Activated T-cell treated with anti-CD3 and anti-CD28 coated beads, Interleukin-2, amount 50 U/mL, for 72 hours (primary cell): Measurements from ENCODE around the gene NLRP3. TPM values are rescaled to one million over a fixed set of nuclear protein-coding genes. Genes with fewer than 3 reads are reported as not detected.
"Not testable (repeated sequence)": the region's sequence is repeated elsewhere in the genome, so short reads cannot be mapped to it uniquely, and the experiment has no call there.

Experiments
- ATAC-seq, 2 donors: fragments of 150-1000 bp; cut with Tn5 transposase; replicated peaks in 1 of 2; 2 replicates each; pipeline ENCODE4 v1.10.0; 2021; ENCODE audit warnings: moderate library complexity in 2 of 2, mild to moderate bottlenecking in 1 of 2
- DNase-seq, 2 donors: peaks; one replicate each; pipeline ENCODE4 v3.0.0; 2021 to 2022; ENCODE audit warnings: mixed read lengths in 1 of 2
- H3K27ac Mint-ChIP-seq: one replicate; pipeline ENCODE4 v1.8.0; 2022; ENCODE audit warnings: mild to moderate bottlenecking, moderate library complexity, mixed read lengths
- H3K27me3 Mint-ChIP-seq: one replicate; pipeline ENCODE4 v1.8.0; 2022; ENCODE audit warnings: low read depth, mixed read lengths
- H3K36me3 Mint-ChIP-seq, 2 donors: one replicate each; pipeline ENCODE4 v1.8.0; 2022; ENCODE audit warnings: mixed read lengths in 2 of 2, mild to moderate bottlenecking in 1 of 2; ENCODE audit not compliant: insufficient read depth in 2 of 2
- H3K4me1 Mint-ChIP-seq: one replicate; pipeline ENCODE4 v1.8.0; 2022; ENCODE audit warnings: low read depth, mixed read lengths
- H3K4me3 Mint-ChIP-seq, 2 donors: one replicate each; pipeline ENCODE4 v1.8.0; 2022; ENCODE audit warnings: mild to moderate bottlenecking in 2 of 2, mixed read lengths in 2 of 2, moderate library complexity in 2 of 2
- H3K9me3 Mint-ChIP-seq, 2 donors: one replicate each; pipeline ENCODE4 v1.8.0; 2022; ENCODE audit warnings: mixed read lengths in 2 of 2
- total RNA-seq, 2 donors: library from RNA; stranded (reverse); gene quantifications; one replicate each; pipeline ENCODE4 v1.2.3, GENCODE V29; 2022

The NLRP3 gene
- under 1 TPM; 0.38 to 0.63 TPM for total RNA-seq

- peaks cover 19% of the 10 kb centered on the region for H3K27me3 Mint-ChIP-seq
- DNase-seq: peak; percentile 31 to 33
- peak within 1 kb of the TSS; percentile 80 to 91 for H3K4me3 Mint-ChIP-seq
- peaks cover 0 to 3% of the 10 kb centered on the region in 2 donors for H3K36me3 Mint-ChIP-seq
- peaks cover 45% of the 10 kb centered on the region for H3K4me1 Mint-ChIP-seq
- no peaks in the 10 kb centered on the region for H3K9me3 Mint-ChIP-seq
- peak within 1 kb of the TSS; percentile 41 for H3K27ac Mint-ChIP-seq
- ATAC-seq: peak; percentile 75 to 79
Measured at GRCh38 chr1:247415423-247416361, at the start of gene NLRP3. TSS of gene NLRP3 (plus strand) at chr1:247416173. CDS start at chr1:247418801, 2,628 bp downstream.

- not testable (repeated sequence) for ATAC-seq, H3K9me3 Mint-ChIP-seq, H3K36me3 Mint-ChIP-seq, H3K4me1 Mint-ChIP-seq, H3K4me3 Mint-ChIP-seq, DNase-seq, H3K27ac Mint-ChIP-seq
- peaks cover 39% of the 10 kb centered on the region for H3K27me3 Mint-ChIP-seq
Measured at GRCh38 chr1:247366345-247366744, 49.6 kb upstream of the NLRP3 start.

- H3K36me3 Mint-ChIP-seq: peaks cover 0 to 2% of the 10 kb centered on the region in 2 donors
- peaks cover 38% of the 10 kb centered on the region for H3K27me3 Mint-ChIP-seq
- no peaks in the 10 kb centered on the region for H3K9me3 Mint-ChIP-seq
- no peaks in the 10 kb centered on the region for H3K4me1 Mint-ChIP-seq
- no peak for DNase-seq
- ATAC-seq: no peak
- no peak overlapping the region for H3K27ac Mint-ChIP-seq
- no peak overlapping the region for H3K4me3 Mint-ChIP-seq
Measured at GRCh38 chr1:247366926-247367645, 48.9 kb upstream of the NLRP3 start.

GRCh38 chr1:247367786-247368422, 48.1 kb upstream of the NLRP3 start:
- H3K9me3 Mint-ChIP-seq: no peaks in the 10 kb centered on the region
- no peak for DNase-seq
- no peak overlapping the region for H3K27ac Mint-ChIP-seq
- H3K4me3 Mint-ChIP-seq: no peak overlapping the region
- no peak for ATAC-seq
- H3K27me3 Mint-ChIP-seq: peaks cover 38% of the 10 kb centered on the region
- H3K36me3 Mint-ChIP-seq: peaks cover 0 to 2% of the 10 kb centered on the region in 2 donors
- H3K4me1 Mint-ChIP-seq: peaks cover 6% of the 10 kb centered on the region

- Mint-ChIP-seq H3K27me3 (peaks cover 31% of the 10 kb centered on the region), H3K27ac (no peak overlapping the region), H3K4me1 (peaks cover 7% of the 10 kb centered on the region), H3K9me3 (no peaks in the 10 kb centered on the region), H3K4me3 (no peak overlapping the region), H3K36me3 (peaks cover 0 to 2% of the 10 kb centered on the region in 2 donors)
- ATAC-seq: no peak
- no peak for DNase-seq
Measured at GRCh38 chr1:247368490-247369145, 47.4 kb upstream of the NLRP3 start.

GRCh38 chr1:247370786-247371732, 44.9 kb upstream of the NLRP3 start:
- no peak for DNase-seq

GRCh38 chr1:247371801-247372259, 44.1 kb upstream of the NLRP3 start:
- Mint-ChIP-seq H3K27me3 (peaks cover 11% of the 10 kb centered on the region), H3K36me3 (no peaks in the 10 kb centered on the region), H3K9me3 (no peaks in the 10 kb centered on the region), H3K4me1 (peaks cover 7% of the 10 kb centered on the region), H3K27ac (no peak overlapping the region), H3K4me3 (no peak overlapping the region)
- no peak for ATAC-seq
- no peak for DNase-seq

More at GRCh38 chr1:247370786-247371732, 44.9 kb upstream of the NLRP3 start:
- Mint-ChIP-seq H3K4me1 (peaks cover 7% of the 10 kb centered on the region), H3K36me3 (no peaks in the 10 kb centered on the region), H3K27ac (no peak overlapping the region), H3K9me3 (no peaks in the 10 kb centered on the region), H3K27me3 (peaks cover 15% of the 10 kb centered on the region), H3K4me3 (no peak overlapping the region)
- no peak for ATAC-seq

GRCh38 chr1:247373721-247374141, 42.2 kb upstream of the NLRP3 start:
- Mint-ChIP-seq H3K4me3 (peak overlapping the region; percentile 63 to 67), H3K36me3 (no peaks in the 10 kb centered on the region), H3K4me1 (peaks cover 7% of the 10 kb centered on the region), H3K9me3 (no peaks in the 10 kb centered on the region), H3K27ac (no peak overlapping the region), H3K27me3 (no peaks in the 10 kb centered on the region)
- peak; percentile 64 to 69 for DNase-seq
- peak; percentile 82 to 89 for ATAC-seq

GRCh38 chr1:247374651-247375334, 41.2 kb upstream of the NLRP3 start:
- not testable (repeated sequence) for H3K4me1 Mint-ChIP-seq, H3K36me3 Mint-ChIP-seq, H3K27me3 Mint-ChIP-seq, H3K9me3 Mint-ChIP-seq, H3K27ac Mint-ChIP-seq, ATAC-seq, H3K4me3 Mint-ChIP-seq, DNase-seq

GRCh38 chr1:247375747-247376146, 40.2 kb upstream of the NLRP3 start:
- ATAC-seq (no peak), DNase-seq (no peak)
- Mint-ChIP-seq H3K4me1 (peaks cover 7% of the 10 kb centered on the region), H3K4me3 (no peak overlapping the region), H3K9me3 (no peaks in the 10 kb centered on the region), H3K36me3 (no peaks in the 10 kb centered on the region), H3K27ac (no peak overlapping the region), H3K27me3 (peaks cover 7% of the 10 kb centered on the region)

- Mint-ChIP-seq H3K27me3 (peaks cover 7% of the 10 kb centered on the region), H3K4me3 (no peak overlapping the region), H3K36me3 (no peaks in the 10 kb centered on the region), H3K27ac (no peak overlapping the region), H3K9me3 (no peaks in the 10 kb centered on the region), H3K4me1 (peaks cover 7% of the 10 kb centered on the region)
- ATAC-seq: no peak
- no peak for DNase-seq
Measured at GRCh38 chr1:247376659-247377058, 39.3 kb upstream of the NLRP3 start.
